ENCODE data around the gene SMG5. TPM values are rescaled to one million over a fixed set of nuclear protein-coding genes. Genes with fewer than 3 reads are reported as not detected.

SMG5 gene
- polyA plus RNA-seq, 1 experiment, result 32.6 TPM

DNA sequence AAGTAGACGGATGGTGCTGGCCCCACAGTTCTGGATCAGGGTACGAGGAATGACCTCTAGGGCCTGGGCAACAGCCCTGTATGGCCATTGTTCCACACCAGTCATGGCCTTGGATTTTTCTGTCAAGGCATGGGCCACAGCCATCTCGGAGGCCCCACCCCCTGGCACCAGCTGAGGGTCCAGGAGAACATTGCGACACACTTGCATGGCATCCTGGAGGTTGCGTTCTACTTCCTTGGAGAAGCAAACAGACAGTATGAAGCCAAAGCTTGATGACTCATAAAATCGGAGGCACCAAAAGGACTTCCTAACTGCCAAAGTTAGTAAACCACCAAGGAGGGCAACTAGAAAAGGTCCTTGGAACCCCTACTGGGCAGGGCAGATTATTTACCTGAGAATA is 28.3 kb upstream of the SMG5 start:
- Histone ChIP-seq H3K4me3 (ENCODE audit: low read depth, low read length) (no peak overlapping the region), H3K36me3 (ENCODE audit: control insufficient read depth, insufficient read depth, low read length) (peaks cover 11% of the 10 kb centered on the region), H3K27me3 (ENCODE audit: control insufficient read depth, insufficient read depth, low read length) (no peaks in the 10 kb centered on the region)
- TF ChIP-seq, protein P1, sequence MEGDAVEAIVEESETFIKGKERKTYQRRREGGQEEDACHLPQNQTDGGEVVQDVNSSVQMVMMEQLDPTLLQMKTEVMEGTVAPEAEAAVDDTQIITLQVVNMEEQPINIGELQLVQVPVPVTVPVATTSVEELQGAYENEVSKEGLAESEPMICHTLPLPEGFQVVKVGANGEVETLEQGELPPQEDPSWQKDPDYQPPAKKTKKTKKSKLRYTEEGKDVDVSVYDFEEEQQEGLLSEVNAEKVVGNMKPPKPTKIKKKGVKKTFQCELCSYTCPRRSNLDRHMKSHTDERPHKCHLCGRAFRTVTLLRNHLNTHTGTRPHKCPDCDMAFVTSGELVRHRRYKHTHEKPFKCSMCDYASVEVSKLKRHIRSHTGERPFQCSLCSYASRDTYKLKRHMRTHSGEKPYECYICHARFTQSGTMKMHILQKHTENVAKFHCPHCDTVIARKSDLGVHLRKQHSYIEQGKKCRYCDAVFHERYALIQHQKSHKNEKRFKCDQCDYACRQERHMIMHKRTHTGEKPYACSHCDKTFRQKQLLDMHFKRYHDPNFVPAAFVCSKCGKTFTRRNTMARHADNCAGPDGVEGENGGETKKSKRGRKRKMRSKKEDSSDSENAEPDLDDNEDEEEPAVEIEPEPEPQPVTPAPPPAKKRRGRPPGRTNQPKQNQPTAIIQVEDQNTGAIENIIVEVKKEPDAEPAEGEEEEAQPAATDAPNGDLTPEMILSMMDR (IDR thresholded peaks at IDR 0.05; ENCODE audit: insufficient read depth, low read depth, low read length), result no peak
- POLR2A ChIA-PET, result no interaction called here
- CTCF ChIA-PET, result interaction anchor here (1.5 to 4.7 kb wide), 2 partner anchors 8 to 11 kb away, joined by 4 to 25 read pairs; no protein-coding TSS in a partner anchor
- DNase-seq (ENCODE audit: low read depth), result no peak

DNA sequence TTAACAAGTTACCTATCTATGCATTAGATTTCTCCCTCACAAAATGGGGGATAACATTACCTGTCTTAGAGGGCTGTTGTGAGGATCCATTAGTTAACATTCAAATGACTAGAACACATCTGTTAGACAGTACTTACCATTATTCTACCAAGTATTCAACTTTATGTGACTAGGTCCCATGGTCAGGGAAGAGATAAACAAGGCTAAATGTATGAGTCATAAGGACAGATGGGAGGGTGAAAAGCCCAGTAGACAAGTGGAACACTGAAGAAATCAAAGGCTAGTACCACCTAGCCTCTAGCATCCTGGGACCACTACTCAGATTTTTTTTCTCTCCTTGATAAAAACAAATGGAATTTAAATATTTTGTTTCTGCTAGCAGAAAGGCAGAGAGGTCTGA is 25.5 kb upstream of the SMG5 start:
- TF ChIP-seq, protein P1 (IDR thresholded peaks at IDR 0.05; ENCODE audit: insufficient read depth, low read depth, low read length), result no peak
- ChIA-PET POLR2A (no interaction called here), CTCF (interaction anchor here (1.2 to 4.7 kb wide), 2 partner anchors 9 to 11 kb away, joined by 3 to 25 read pairs; no protein-coding TSS in a partner anchor)
- Histone ChIP-seq H3K27me3 (ENCODE audit: control insufficient read depth, insufficient read depth, low read length) (no peaks in the 10 kb centered on the region), H3K4me3 (ENCODE audit: low read depth, low read length) (no peak overlapping the region), H3K36me3 (ENCODE audit: control insufficient read depth, insufficient read depth, low read length) (peaks cover 11% of the 10 kb centered on the region)
- no peak for DNase-seq (ENCODE audit: low read depth)

DNA sequence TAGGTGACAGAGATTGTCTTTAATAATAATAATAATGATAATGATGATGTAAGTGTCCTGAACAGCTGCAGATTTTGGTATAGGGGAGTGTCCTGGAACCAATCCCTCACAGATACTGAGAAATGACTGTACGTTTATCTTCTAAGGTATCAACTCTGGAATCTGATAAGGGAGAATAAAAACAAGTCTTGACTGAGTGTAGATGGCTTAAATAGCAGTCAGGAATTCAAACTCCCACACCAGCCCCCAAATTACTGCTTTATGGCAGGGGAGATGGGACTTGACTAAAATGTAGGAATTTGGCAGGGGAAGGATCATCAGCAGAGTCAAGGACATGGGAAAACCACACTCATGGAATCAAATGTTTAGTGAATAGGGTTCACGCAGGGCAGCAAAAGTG is 22.6 kb upstream of the SMG5 start:
- DNase-seq (ENCODE audit: low read depth), result no peak
- POLR2A ChIA-PET, result no interaction called here
- TF ChIP-seq, protein P1 (IDR thresholded peaks at IDR 0.05; ENCODE audit: insufficient read depth, low read depth, low read length), result no peak
- Histone ChIP-seq H3K4me3 (ENCODE audit: low read depth, low read length) (no peak overlapping the region), H3K36me3 (ENCODE audit: control insufficient read depth, insufficient read depth, low read length) (peaks cover 3% of the 10 kb centered on the region), H3K27me3 (ENCODE audit: control insufficient read depth, insufficient read depth, low read length) (no peaks in the 10 kb centered on the region)
- CTCF ChIA-PET, result interaction anchor here (0.7 to 2.9 kb wide), 2 partner anchors 14 to 40 kb away, joined by 3 to 8 read pairs; no protein-coding TSS in a partner anchor

DNA sequence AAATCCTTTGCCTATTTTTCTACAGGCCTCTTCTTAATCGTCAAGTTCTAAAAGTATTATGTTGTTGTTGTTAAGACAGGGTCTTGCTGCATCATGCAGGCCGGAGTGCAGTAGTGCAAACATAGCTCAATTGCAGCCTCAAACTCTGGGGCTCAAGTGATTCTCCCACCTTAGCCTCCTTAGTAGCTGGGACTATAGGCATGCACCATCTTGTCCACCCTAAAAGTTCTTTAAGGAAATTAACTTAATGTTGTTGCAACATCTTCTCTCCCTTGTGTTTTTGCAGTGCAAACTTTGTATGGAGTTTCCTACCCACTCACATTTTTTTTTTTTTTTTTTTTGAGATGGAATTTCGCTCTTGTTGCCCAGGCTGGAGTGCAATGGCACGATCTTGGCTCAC is 20.6 kb upstream of the SMG5 start:
- DNase-seq (ENCODE audit: low read depth), result no peak
- TF ChIP-seq, protein P1 (IDR thresholded peaks at IDR 0.05; ENCODE audit: insufficient read depth, low read depth, low read length), result no peak
- no peak overlapping the region for H3K4me3 ChIP-seq (ENCODE audit: low read depth, low read length)
- no peaks in the 10 kb centered on the region for H3K27me3 ChIP-seq (ENCODE audit: control insufficient read depth, insufficient read depth, low read length)
- POLR2A ChIA-PET, result no interaction called here
- CTCF ChIA-PET, result interaction anchor here (0.9 to 2.9 kb wide), 3 partner anchors 9 to 30 kb away, joined by 3 to 8 read pairs (median 3); no protein-coding TSS in a partner anchor
- no peaks in the 10 kb centered on the region for H3K36me3 ChIP-seq (ENCODE audit: control insufficient read depth, insufficient read depth, low read length)

DNA sequence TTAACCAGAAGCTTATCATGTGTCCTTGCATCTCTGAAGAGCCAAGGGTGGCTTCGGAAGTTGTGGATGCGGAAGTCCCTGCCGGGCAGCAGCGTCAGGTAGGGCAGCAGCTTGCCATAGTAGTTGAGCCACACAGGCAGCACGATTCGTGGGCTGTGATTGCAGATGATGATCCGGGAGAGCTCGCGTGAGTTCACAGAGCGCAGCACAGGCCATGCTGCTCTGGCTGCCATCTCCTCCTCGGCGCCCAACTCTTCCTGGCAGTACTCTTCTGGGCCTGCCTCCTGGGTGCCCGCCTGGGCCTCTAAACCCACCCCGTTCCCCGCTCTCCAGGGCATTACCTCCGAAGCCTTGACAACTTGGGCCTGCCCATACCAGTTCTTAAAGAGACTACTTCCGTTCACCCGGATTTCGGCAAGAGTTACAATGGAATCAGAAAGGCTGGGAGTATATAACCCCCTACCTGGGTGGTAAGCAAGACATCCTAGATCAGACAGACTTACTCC is 16.3 kb upstream of the SMG5 start, which contains the start of gene VHLL:
VHLL (minus strand) TSS at position 456 of the 506 bp plus-strand sequence; CDS start at position 338, 118 bp downstream.
- no peaks in the 10 kb centered on the region for H3K27me3 ChIP-seq (ENCODE audit: control insufficient read depth, insufficient read depth, low read length)
- TF ChIP-seq, protein P1 (IDR thresholded peaks at IDR 0.05; ENCODE audit: insufficient read depth, low read depth, low read length), result no peak
- H3K4me3 ChIP-seq (ENCODE audit: low read depth, low read length), result no peak within 1 kb of the TSS
- no peak for DNase-seq (ENCODE audit: low read depth)
- ChIA-PET CTCF (interaction anchor here (0.5 to 1.0 kb wide), 3 partner anchors 20 to 86 kb away, joined by 3 to 4 read pairs (median 3); no protein-coding TSS in a partner anchor), POLR2A (no interaction called here)
- H3K36me3 ChIP-seq (ENCODE audit: control insufficient read depth, insufficient read depth, low read length), result 0 out of 2 replicates have a peak, but pooled peaks cover under 1% of the 10 kb centered on the region
